Activated T-cell treated with anti-CD3 and anti-CD28 coated beads, Interleukin-2, amount 50 U/mL, for 24 hours (primary cell): ENCODE data around the gene ENDOV.

Source experiments
- DNase-seq: peaks from one replicate; pipeline ENCODE4 v3.0.0-alpha.2; 2020
- H3K27ac Mint-ChIP-seq: 2 replicates; pipeline ENCODE4 v1.8.0; 2020; ENCODE audit warnings: mild to moderate bottlenecking, mixed read lengths
- H3K27me3 Mint-ChIP-seq: 2 replicates; pipeline ENCODE4 v1.8.0; 2020; ENCODE audit warnings: mixed read lengths
- H3K36me3 Mint-ChIP-seq: 2 replicates; pipeline ENCODE4 v1.8.0; 2020; ENCODE audit warnings: low read depth, mixed read lengths
- H3K4me1 Mint-ChIP-seq: 2 replicates; pipeline ENCODE4 v1.8.0; 2020; ENCODE audit warnings: low read depth, mixed read lengths
- H3K4me3 Mint-ChIP-seq: 2 replicates; pipeline ENCODE4 v1.8.0; 2020; ENCODE audit warnings: mild to moderate bottlenecking, moderate library complexity, mixed read lengths
- H3K9me3 Mint-ChIP-seq: 2 replicates; pipeline ENCODE4 v1.8.0; 2020; ENCODE audit warnings: mixed read lengths

Gene ENDOV

GRCh38 chr17:80416260-80416939 is 1.4 kb downstream of the ENDOV start:
- no peak for DNase-seq
- H3K4me3 Mint-ChIP-seq, result peak overlapping the region; percentile 88
- H3K27me3 Mint-ChIP-seq, result peaks cover 22% of the 10 kb centered on the region
- H3K36me3 Mint-ChIP-seq, result peaks cover 24% of the 10 kb centered on the region
- H3K4me1 Mint-ChIP-seq, result peaks cover 26% of the 10 kb centered on the region
- peak overlapping the region; percentile 60 for H3K27ac Mint-ChIP-seq
- no peaks in the 10 kb centered on the region for H3K9me3 Mint-ChIP-seq

GRCh38 chr17:80416940-80417293 is 1.9 kb downstream of the ENDOV start:
- H3K4me1 Mint-ChIP-seq, result peaks cover 26% of the 10 kb centered on the region
- H3K27me3 Mint-ChIP-seq, result peaks cover 18% of the 10 kb centered on the region
- peak overlapping the region; percentile 1 for H3K27ac Mint-ChIP-seq
- peaks cover 24% of the 10 kb centered on the region for H3K36me3 Mint-ChIP-seq
- no peak for DNase-seq
- peak overlapping the region; percentile 88 for H3K4me3 Mint-ChIP-seq
- no peaks in the 10 kb centered on the region for H3K9me3 Mint-ChIP-seq

DNA sequence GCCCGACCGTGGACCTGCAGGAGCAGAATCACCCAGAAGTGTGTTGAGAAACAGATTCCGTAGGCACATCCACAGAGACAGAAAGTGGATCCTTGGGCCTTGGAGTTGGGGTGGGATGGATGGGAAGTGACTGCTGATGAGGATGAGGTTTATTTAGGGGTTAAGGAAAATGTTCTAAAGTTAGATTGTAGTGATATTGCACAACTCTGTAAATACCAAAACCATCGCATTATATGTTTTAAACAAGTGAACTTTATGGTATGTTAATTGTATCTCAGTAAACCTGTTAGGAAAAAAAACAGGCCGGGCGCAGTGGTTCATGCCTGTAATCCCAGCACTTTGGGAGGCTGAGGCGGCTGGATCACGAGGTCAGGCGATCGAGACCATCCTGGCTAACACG is 3.6 kb downstream of the ENDOV start:
- no peak for DNase-seq
- no peak overlapping the region for H3K27ac Mint-ChIP-seq
- peaks cover 26% of the 10 kb centered on the region for H3K4me1 Mint-ChIP-seq

DNA sequence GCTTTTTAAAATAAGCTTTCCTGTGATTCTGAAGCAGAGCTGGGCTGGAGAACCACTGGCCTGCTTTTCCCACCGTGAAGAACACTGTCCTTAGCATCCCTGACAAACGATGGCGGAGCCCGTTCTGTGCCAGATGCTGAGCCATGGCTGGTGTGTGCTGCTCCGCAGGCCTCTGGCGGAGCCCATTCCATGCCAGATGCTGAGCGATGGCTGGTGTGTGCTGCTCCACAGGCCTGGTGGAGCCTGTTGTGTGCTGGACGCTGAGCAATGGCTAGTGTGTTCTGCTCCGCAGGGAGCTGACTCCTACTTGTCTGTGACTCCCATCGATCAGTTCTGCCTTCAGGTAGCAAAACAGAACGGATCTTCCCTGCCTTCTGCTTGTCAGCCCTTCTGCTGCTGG is 4.3 kb downstream of the ENDOV start:
- Mint-ChIP-seq H3K27me3 (peaks cover 4% of the 10 kb centered on the region), H3K27ac (no peak overlapping the region), H3K9me3 (no peaks in the 10 kb centered on the region), H3K36me3 (peaks cover 24% of the 10 kb centered on the region), H3K4me1 (peaks cover 25% of the 10 kb centered on the region), H3K4me3 (no peak overlapping the region)
- no peak for DNase-seq

More for the DNA sequence above, 3.6 kb downstream of the ENDOV start:
- Mint-ChIP-seq H3K36me3 (peaks cover 24% of the 10 kb centered on the region), H3K4me3 (no peak overlapping the region), H3K27me3 (peaks cover 10% of the 10 kb centered on the region), H3K9me3 (no peaks in the 10 kb centered on the region)

GRCh38 chr17:80421381-80422090 is 6.6 kb downstream of the ENDOV start:
- Mint-ChIP-seq H3K4me1 (peaks cover 17% of the 10 kb centered on the region), H3K27ac (no peak overlapping the region), H3K27me3 (peaks cover 4% of the 10 kb centered on the region), H3K9me3 (no peaks in the 10 kb centered on the region), H3K4me3 (no peak overlapping the region), H3K36me3 (peaks cover 19% of the 10 kb centered on the region)
- DNase-seq, result no peak

GRCh38 chr17:80422276-80422675 is 7.3 kb downstream of the ENDOV start:
- no peak for DNase-seq
- Mint-ChIP-seq H3K4me1 (peaks cover 19% of the 10 kb centered on the region), H3K27ac (no peak overlapping the region), H3K9me3 (no peaks in the 10 kb centered on the region), H3K36me3 (peaks cover 15% of the 10 kb centered on the region), H3K27me3 (peaks cover 4% of the 10 kb centered on the region), H3K4me3 (no peak overlapping the region)

DNA sequence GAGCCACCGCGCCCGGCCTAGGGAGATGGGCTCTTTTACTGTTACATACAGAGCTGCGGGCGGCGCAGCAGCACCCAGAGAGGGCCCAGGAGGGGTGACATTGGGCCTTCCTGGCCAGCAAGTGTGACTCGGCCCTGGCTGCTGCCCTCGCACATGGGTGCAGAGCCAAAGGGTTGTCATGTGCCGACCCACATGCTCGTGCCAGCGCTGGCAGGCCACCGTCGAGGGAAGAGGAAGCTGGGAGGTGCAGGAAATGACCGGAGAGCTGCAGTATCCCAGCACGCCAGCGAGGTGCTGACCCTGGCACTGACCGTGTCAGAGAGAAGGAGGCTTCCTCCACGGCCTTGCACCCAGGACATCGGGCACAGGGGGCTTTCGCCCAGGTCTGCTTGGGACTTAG is 8.0 kb downstream of the ENDOV start:
- Mint-ChIP-seq H3K9me3 (no peaks in the 10 kb centered on the region), H3K36me3 (peaks cover 10% of the 10 kb centered on the region)
- DNase-seq, result no peak

DNA sequence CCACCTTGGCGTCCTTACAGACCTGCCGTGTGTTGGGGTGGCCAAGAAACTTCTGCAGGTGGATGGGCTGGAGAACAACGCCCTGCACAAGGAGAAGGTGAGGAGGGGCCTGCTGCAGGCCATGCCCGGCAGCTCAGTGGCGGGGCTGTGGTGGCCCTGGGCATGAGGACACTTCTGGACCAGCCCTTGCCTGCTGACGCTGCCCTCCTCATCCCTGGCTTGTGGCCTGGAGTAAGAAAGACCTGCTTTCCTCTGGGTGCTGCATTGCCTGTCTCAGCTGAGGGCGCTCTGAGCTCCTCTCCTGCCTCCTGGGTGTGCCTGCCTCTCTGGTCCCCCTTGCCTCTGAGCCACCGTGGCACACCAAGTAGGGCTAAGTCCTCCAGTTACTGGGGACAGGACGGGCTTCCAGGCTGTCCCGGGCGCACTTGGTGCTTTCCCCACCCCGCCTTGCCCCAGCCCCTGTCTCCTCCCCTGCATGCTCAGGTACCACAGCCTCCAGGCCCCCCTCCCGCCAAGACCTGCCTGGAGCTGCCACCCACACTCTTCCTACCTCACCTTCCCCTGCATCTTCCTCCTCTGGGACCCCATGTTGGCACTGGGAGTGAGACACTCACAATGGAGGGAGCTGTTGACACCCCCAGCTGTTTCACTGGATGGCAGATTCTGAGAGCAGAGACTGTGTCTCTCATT is 8.7 kb downstream of the ENDOV start:
- Mint-ChIP-seq H3K27ac (peak overlapping the region; percentile 10), H3K4me1 (peaks cover 14% of the 10 kb centered on the region), H3K36me3 (peaks cover 4% of the 10 kb centered on the region), H3K9me3 (no peaks in the 10 kb centered on the region), H3K4me3 (no peak overlapping the region), H3K27me3 (peaks cover 4% of the 10 kb centered on the region)
- no peak for DNase-seq

More for the DNA sequence above, 8.0 kb downstream of the ENDOV start:
- H3K27me3 Mint-ChIP-seq, result peaks cover 4% of the 10 kb centered on the region
- H3K27ac Mint-ChIP-seq, result no peak overlapping the region
- no peak overlapping the region for H3K4me3 Mint-ChIP-seq
- peaks cover 17% of the 10 kb centered on the region for H3K4me1 Mint-ChIP-seq

GRCh38 chr17:80424261-80424660 is 9.3 kb downstream of the ENDOV start:
- no peak overlapping the region for H3K4me3 Mint-ChIP-seq
- H3K4me1 Mint-ChIP-seq, result peaks cover 14% of the 10 kb centered on the region
- H3K27ac Mint-ChIP-seq, result no peak overlapping the region
- peaks cover 4% of the 10 kb centered on the region for H3K36me3 Mint-ChIP-seq
- H3K9me3 Mint-ChIP-seq, result no peaks in the 10 kb centered on the region
- H3K27me3 Mint-ChIP-seq, result peaks cover 4% of the 10 kb centered on the region
- DNase-seq, result no peak

- no peaks in the 10 kb centered on the region for H3K9me3 Mint-ChIP-seq
- H3K27ac Mint-ChIP-seq, result no peak overlapping the region
- no peak overlapping the region for H3K4me3 Mint-ChIP-seq
- H3K4me1 Mint-ChIP-seq, result peaks cover 14% of the 10 kb centered on the region
- H3K36me3 Mint-ChIP-seq, result no peaks in the 10 kb centered on the region
- DNase-seq, result no peak
- H3K27me3 Mint-ChIP-seq, result peaks cover 4% of the 10 kb centered on the region
Observed at GRCh38 chr17:80424878-80425765, 10.2 kb downstream of the ENDOV start.

GRCh38 chr17:80425835-80426426 is 11.0 kb downstream of the ENDOV start:
- H3K36me3 Mint-ChIP-seq, result no peaks in the 10 kb centered on the region
- H3K9me3 Mint-ChIP-seq, result no peaks in the 10 kb centered on the region
- peaks cover 4% of the 10 kb centered on the region for H3K27me3 Mint-ChIP-seq
- DNase-seq, result no peak
- peaks cover 14% of the 10 kb centered on the region for H3K4me1 Mint-ChIP-seq
- H3K27ac Mint-ChIP-seq, result no peak overlapping the region
- no peak overlapping the region for H3K4me3 Mint-ChIP-seq

- Mint-ChIP-seq H3K27ac (no peak overlapping the region), H3K36me3 (no peaks in the 10 kb centered on the region), H3K27me3 (peaks cover 4% of the 10 kb centered on the region), H3K4me3 (no peak overlapping the region), H3K4me1 (peaks cover 14% of the 10 kb centered on the region), H3K9me3 (no peaks in the 10 kb centered on the region)
- peak; percentile 94 for DNase-seq
Observed at GRCh38 chr17:80426671-80427326, 11.8 kb downstream of the ENDOV start.

DNA sequence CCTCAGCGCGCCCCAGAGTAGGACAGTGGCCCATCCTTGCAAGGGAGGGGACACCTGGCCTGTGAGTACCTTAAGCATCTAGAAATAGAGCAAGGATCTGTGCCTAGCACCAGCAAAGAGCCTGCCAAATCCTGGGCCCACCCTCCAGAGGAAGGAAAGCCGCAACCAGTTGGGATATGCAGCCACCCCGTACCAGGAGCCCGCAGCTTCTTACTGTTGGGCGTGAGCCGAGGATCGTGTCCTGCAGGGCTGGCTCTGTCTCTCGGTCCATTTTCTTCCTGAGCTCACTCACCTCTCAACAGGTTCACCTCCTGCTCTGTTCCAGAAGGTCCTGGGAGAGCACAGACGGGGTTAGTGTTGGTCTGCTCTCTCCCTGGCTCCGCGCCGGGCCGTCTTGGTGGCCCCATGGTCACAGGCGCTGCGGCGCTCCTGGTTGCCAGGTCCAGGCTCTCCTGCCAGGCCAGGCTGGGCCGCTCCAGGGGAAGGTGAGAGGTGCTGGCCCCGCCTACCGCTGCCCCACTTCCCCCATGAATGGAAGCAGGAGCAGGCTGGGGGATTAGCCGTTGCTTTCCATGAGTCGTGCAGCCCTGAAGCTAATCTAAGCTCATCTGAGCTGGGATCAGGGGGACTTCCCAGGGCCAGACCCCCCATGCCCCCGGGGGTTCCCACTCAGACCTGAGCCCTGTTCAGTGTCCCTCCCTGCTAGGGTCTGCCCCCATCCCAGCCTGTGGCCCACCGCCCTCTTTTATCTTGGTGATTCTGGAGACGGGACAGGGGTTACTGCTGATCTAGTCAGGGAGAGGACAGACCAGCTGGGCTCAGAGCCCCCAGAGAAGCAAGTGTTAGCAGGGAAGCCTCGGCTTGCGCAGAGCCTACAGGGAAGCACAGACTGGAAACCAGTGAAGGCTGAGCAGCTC is 12.7 kb downstream of the ENDOV start:
- DNase-seq, result no peak
- peaks cover 14% of the 10 kb centered on the region for H3K4me1 Mint-ChIP-seq
- H3K27me3 Mint-ChIP-seq, result peaks cover 4% of the 10 kb centered on the region
- H3K36me3 Mint-ChIP-seq, result no peaks in the 10 kb centered on the region
- no peaks in the 10 kb centered on the region for H3K9me3 Mint-ChIP-seq
- no peak overlapping the region for H3K4me3 Mint-ChIP-seq
- no peak overlapping the region for H3K27ac Mint-ChIP-seq
